K562 (cell line): Measurements from ENCODE around the gene C4orf51. TPM values are rescaled to one million over a fixed set of nuclear protein-coding genes. Genes with fewer than 3 reads are reported as not detected.

Source experiments
- ATAC-seq: fragments of 200-7000 bp; cut with Tn5 transposase; 3 replicates; pipeline ENCODE4 v1.9.1; 2020; ENCODE audit warnings: moderate library complexity
- BruUV-seq: library from RNA; stranded (reverse); fragments of 400-500 nt; replicated peaks from 2 replicates; lab custom pipeline; 2021; lab: Mats Ljungman, UMichigan
- CTCF ChIA-PET: fragments of 300-600 bp; formaldehyde crosslinking; extraction: SDS; loops from one replicate; lab custom pipeline; 2021; ENCODE audit warnings: low intra/inter-chr PET ratio; lab: Yijun Ruan, JAX
- POLR2A ChIA-PET: fragments of 300-600, 350-650 bp; sonication (Branson Sonifier 250); formaldehyde crosslinking; extraction: SDS; loops from one replicate; lab custom pipeline; 2021; ENCODE audit warnings: antibody characterized with exemption, inconsistent platforms; lab: Yijun Ruan, JAX
- DNase-seq, 4 experiments: peaks; one replicate each; pipeline versions ENCODE4 v3.0.0 to v3.0.0-alpha.2; 2011 to 2018; ENCODE audit warnings: low spot score in 3 of 4, mixed read lengths in 3 of 4; ENCODE audit errors: extremely low read depth in 1 of 4
- FAIRE-seq: peaks from 2 replicates; lab custom pipeline; 2011; peaks lifted over from hg19 to GRCh38; lab: Jason Lieb, UNC
- H2AFZ ChIP-seq: 2 replicates; pipeline ENCODE4 v1.6.0; 2011; ENCODE audit warnings: low read depth, low read length, control low read depth, inconsistent platforms
- H3K27ac ChIP-seq: fragments of 200-600 bp; 3 replicates; pipeline ENCODE4 v1.8.0; 2011; ENCODE audit warnings: low read depth, mild to moderate bottlenecking, control low read depth, inconsistent platforms, low read length, moderate library complexity, mixed read lengths; ENCODE audit errors: extremely low read depth
- H3K27me3 ChIP-seq, 2 experiments: fragments of 300-600 bp in 1 of 2; 2 replicates in 1 of 2; 3 replicates in 1 of 2; pipeline versions ENCODE4 v1.6.0 to v1.8.0; 2011; ENCODE audit warnings: inconsistent platforms in 2 of 2, low read length in 2 of 2, mild to moderate bottlenecking in 1 of 2, mixed read lengths in 1 of 2, moderate library complexity in 1 of 2; ENCODE audit not compliant: control insufficient read depth in 2 of 2, insufficient read depth in 2 of 2
- H3K36me3 ChIP-seq: fragments of 300-600 bp; 3 replicates; pipeline ENCODE4 v1.8.0; 2011; ENCODE audit warnings: mild to moderate bottlenecking, low read length, inconsistent platforms; ENCODE audit not compliant: control insufficient read depth, insufficient read depth
- H3K4me1 ChIP-seq, 2 experiments: fragments of 200-600 bp in 1 of 2; replicated peaks in 1 of 2; 2 replicates in 1 of 2; 3 replicates in 1 of 2; pipeline versions ENCODE4 v1.5.1 to v1.8.0; 2011; ENCODE audit warnings: inconsistent platforms in 2 of 2, low read length in 2 of 2, mild to moderate bottlenecking in 1 of 2, mixed read lengths in 1 of 2, moderate library complexity in 1 of 2; ENCODE audit not compliant: control insufficient read depth in 2 of 2, insufficient read depth in 2 of 2
- H3K4me2 ChIP-seq: 2 replicates; pipeline ENCODE4 v1.6.1; 2011; ENCODE audit warnings: low read length, control low read depth, inconsistent platforms, mixed read lengths; ENCODE audit not compliant: insufficient read depth
- H3K4me3 ChIP-seq: fragments of 200-600 bp; sonication (generic), shearing (Covaris generic); 2 replicates; pipeline ENCODE4 v1.5.1; 2016; ENCODE audit warnings: control low read depth, inconsistent platforms
- H3K79me2 ChIP-seq: fragments of 200-600 bp; 3 replicates; pipeline ENCODE4 v1.8.0; 2011; ENCODE audit warnings: low read length, inconsistent platforms; ENCODE audit not compliant: control insufficient read depth, insufficient read depth
- H3K9ac ChIP-seq, 2 experiments: 2 replicates each; pipeline versions ENCODE4 v1.6.0 to v1.6.1; 2011; ENCODE audit warnings: low read depth in 2 of 2, low read length in 2 of 2, control low read depth in 1 of 2, inconsistent platforms in 1 of 2, mild to moderate bottlenecking in 1 of 2, mixed read lengths in 1 of 2; ENCODE audit not compliant: insufficient read depth in 1 of 2
- H3K9me1 ChIP-seq: one replicate; pipeline ENCODE4 v1.6.0; 2011; ENCODE audit warnings: inconsistent platforms, mild to moderate bottlenecking, low read length, moderate library complexity; ENCODE audit not compliant: control insufficient read depth, insufficient read depth
- H3K9me3 ChIP-seq: replicated peaks from 2 replicates; pipeline ENCODE4 v1.5.1; 2011; ENCODE audit warnings: low read depth, low read length, inconsistent platforms; ENCODE audit not compliant: control insufficient read depth, insufficient read depth
- H4K20me1 ChIP-seq: replicated peaks from 2 replicates; pipeline ENCODE4 v1.6.1; 2011; ENCODE audit warnings: low read length, inconsistent platforms, mixed read lengths; ENCODE audit not compliant: control insufficient read depth, insufficient read depth
- BDP1 ChIP-seq: IDR thresholded peaks from 3 replicates; pipeline ENCODE4 v1.6.1; 2011; ENCODE audit not compliant: insufficient read length, insufficient read depth
- BRD4 ChIP-seq: fragments of 200-600 bp; sonication (generic); IDR thresholded peaks from 2 replicates; pipeline ENCODE4 v1.6.1; 2017; ENCODE audit warnings: inconsistent platforms
- HDAC8 ChIP-seq: fragments of 450-650 bp; IDR thresholded peaks from 2 replicates; pipeline ENCODE4 v1.6.1; 2016; ENCODE audit warnings: mild to moderate bottlenecking, missing genetic modification characterization, moderate library complexity, missing compliant biosample characterization
- HNRNPK ChIP-seq: fragments of 200-400 bp; formaldehyde crosslinking; IDR thresholded peaks from one replicate; pipeline ENCODE4 v1.6.1; 2018; ENCODE audit warnings: mild to moderate bottlenecking, low read depth, low read length; ENCODE audit not compliant: poor library complexity, severe bottlenecking
- HSF4 ChIP-seq: fragments of 250-450 bp; sonication (Bioruptor Pico); IDR thresholded peaks from 2 replicates; pipeline ENCODE4 v2.1.2; 2022; ENCODE audit warnings: mild to moderate bottlenecking, moderate library complexity, borderline replicate concordance
- NFE2L1 ChIP-seq: fragments of 450-650 bp; IDR thresholded peaks from 2 replicates; pipeline ENCODE4 v1.6.1; 2016; ENCODE audit warnings: missing genetic modification characterization, low read depth, mild to moderate bottlenecking, missing compliant biosample characterization, moderate library complexity, borderline replicate concordance
- PHB ChIP-seq: fragments of 250-450 bp; sonication (Bioruptor Pico); IDR thresholded peaks from 2 replicates; pipeline ENCODE4 v1.5.0; 2021
- PHB2 ChIP-seq: fragments of 450-650 bp; IDR thresholded peaks from 2 replicates; pipeline ENCODE4 v1.6.1; 2017; ENCODE audit warnings: low read depth
- PRPF4 ChIP-seq: fragments of 200-400 bp; formaldehyde crosslinking; IDR thresholded peaks from one replicate; pipeline ENCODE4 v1.6.1; 2017; ENCODE audit warnings: low read length, low read depth, mild to moderate bottlenecking; ENCODE audit not compliant: insufficient read depth, poor library complexity, severe bottlenecking
- RFX5 ChIP-seq: IDR thresholded peaks from 2 replicates; pipeline ENCODE4 v1.6.1; 2011; ENCODE audit warnings: low read depth, mild to moderate bottlenecking, improper control_type of control experiment, low read length
- SRSF1 ChIP-seq: fragments of 200-400 bp; formaldehyde crosslinking; IDR thresholded peaks from 2 replicates; pipeline ENCODE4 v1.6.1; 2017; ENCODE audit warnings: mild to moderate bottlenecking, low read depth, low read length, moderate library complexity
- STAT5B ChIP-seq: fragments of 250-450 bp; sonication (Bioruptor Pico); IDR thresholded peaks from 2 replicates; pipeline ENCODE4 v1.8.0; 2021; ENCODE audit warnings: mild to moderate bottlenecking, inconsistent platforms
- TRIM28 ChIP-seq: fragments of 450-650 bp; IDR thresholded peaks from 2 replicates; pipeline ENCODE4 v1.6.1; 2017
- USF1 ChIP-seq: sonication (generic); formaldehyde crosslinking; IDR thresholded peaks from 2 replicates; pipeline ENCODE4 v1.9.0; 2022; ENCODE audit warnings: mild to moderate bottlenecking, missing genetic modification reagents
- XRCC3 ChIP-seq: fragments of 450-650 bp; IDR thresholded peaks from 2 replicates; pipeline ENCODE4 v1.6.1; 2017; ENCODE audit warnings: mild to moderate bottlenecking, moderate library complexity
- ZNF146 ChIP-seq: IDR thresholded peaks from one replicate; pipeline ENCODE4 v1.6.1; 2018; ENCODE audit warnings: missing compliant biosample characterization; ENCODE audit not compliant: unreplicated experiment
- ZNF282 ChIP-seq: sonication (generic); formaldehyde crosslinking; IDR thresholded peaks from 2 replicates; pipeline ENCODE4 v1.8.1; 2023; ENCODE audit warnings: missing genetic modification reagents
- ZNF354B ChIP-seq: fragments of 250-450 bp; sonication (Bioruptor Pico); IDR thresholded peaks from 2 replicates; pipeline ENCODE4 v1.4.0; 2020
- WGBS: fragments of 100-300 bp; shearing (Covaris generic); methylation state at CpG from one replicate; pipeline ENCODE4 v1.1.6; 2016; ENCODE audit warnings: low coverage, mixed read lengths; ENCODE audit not compliant: insufficient coverage; ENCODE audit errors: missing lambda C conversion rate; 5-methylcytosine and 5-hydroxymethylcytosine counted together
- in situ Hi-C: fragments of 300-500 bp; cut with MboI; formaldehyde crosslinking; loops from 4 replicates; pipeline ENCODE4 v1.15.0; 2018; ENCODE audit warnings: inconsistent platforms, mixed read lengths
- intact Hi-C: fragments of 100-400 bp; cut with micrococcal nuclease; formaldehyde crosslinking; loops from 2 replicates; pipeline ENCODE4 v1.14.2; 2022
- polyA plus RNA-seq, 8 experiments: library from polyadenylated mRNA; depleted of rRNA in 4 of 8; stranded (reverse) in 5 of 8; unstranded in 3 of 8; fragments of >200 nt; fragmentation: Nextera tagmentation in 2 of 8; fragmentation: Illumina TruSeq in 1 of 8; extraction: Ambion mirVana in 2 of 8; extraction: Trizol in 1 of 8; gene quantifications; 2 replicates each; pipeline versions ENCODE4 v1.2.1 to v1.2.3, GENCODE V29; 2011 to 2014; ENCODE audit warnings: inconsistent platforms in 1 of 8, missing spikeins in 1 of 8
- total RNA-seq, 7 experiments: library from RNA; depleted of rRNA in 6 of 7; stranded (reverse); fragments of >200 nt in 6 of 7; fragmentation: Illumina TruSeq in 2 of 7; extraction: Trizol in 2 of 7; gene quantifications; 2 replicates each; pipeline versions ENCODE4 v1.2.1 to v1.2.3, GENCODE V29; 2011 to 2021; ENCODE audit warnings: low replicate concordance in 1 of 7

The C4orf51 gene
- total and polyA plus RNA-seq, 9 of the 15 experiments (the other 6 are each of a cell fraction or from before 2014, with no cell fraction given) = not detected

GRCh38 chr4:145686991-145687390 lies 7.0 kb downstream of the C4orf51 start:
- Histone ChIP-seq H3K36me3 (no peaks in the 10 kb centered on the region), H3K27me3 (no peaks in the 10 kb centered on the region), H3K4me3 (no peak overlapping the region), H3K9ac (no peak overlapping the region), H2AFZ (no peak overlapping the region), H3K4me1 (no peaks in the 10 kb centered on the region; a peak in 1 of 5 replicates), H3K9me1 (no peaks in the 10 kb centered on the region), H3K27ac (no peak overlapping the region), H3K4me2 (no peak overlapping the region), H3K79me2 (no peaks in the 10 kb centered on the region), H4K20me1 (no peaks in the 10 kb centered on the region), H3K9me3 (no peaks in the 10 kb centered on the region)
- ChIA-PET POLR2A (no interaction called here), CTCF (no interaction called here)
- ATAC-seq (no peak), FAIRE-seq (no peak), DNase-seq (no peak)
- no TSS peak for BruUV-seq
- in situ Hi-C loops = no loop called here
- WGBS = 10% methylated on average over 2 of the region's 2 CpGs
- intact Hi-C loops = no loop called here
- TF ChIP-seq BDP1 (no peak), TRIM28 (no peak), PHB2 (no peak), NFE2L1 (tag) (no peak), XRCC3 (no peak), STAT5B (CRISPR knock-in tag) (no peak), ZNF282 (CRISPR knock-in tag) (no peak), PHB (no peak), ZNF146 (CRISPR knock-in tag) (no peak), SRSF1 (no peak), HSF4 (CRISPR knock-in tag) (no peak), PRPF4 (no peak), RFX5 (no peak), ZNF354B (CRISPR knock-in tag) (no peak), HNRNPK (no peak), USF1 (CRISPR knock-in tag) (no peak), BRD4 (no peak), HDAC8 (no peak)
